Measurements from ENCODE around the gene SNCG.
"Not testable (repeated sequence)": the region's sequence is repeated elsewhere in the genome, so short reads cannot be mapped to it uniquely, and the experiment has no call there.

The SNCG gene

GRCh38 chr10:86945361-86946212 is 12.8 kb upstream of the SNCG start:
- DNase-seq, result no peak

- no peak for DNase-seq
These were observed 11.9 kb upstream of the SNCG start for GRCh38 chr10:86946213-86947155.

- not testable (repeated sequence) for DNase-seq
These were observed 10.6 kb upstream of the SNCG start for GRCh38 chr10:86947806-86948205.

GRCh38 chr10:86950349-86950748 is 8.1 kb upstream of the SNCG start:
- DNase-seq, result no peak

GRCh38 chr10:86951184-86951761 is 7.1 kb upstream of the SNCG start:
- no peak for DNase-seq

- no peak for DNase-seq
These were observed 6.3 kb upstream of the SNCG start for GRCh38 chr10:86952106-86952505.

- not testable (repeated sequence) for DNase-seq
These were observed 5.7 kb upstream of the SNCG start for GRCh38 chr10:86952697-86953096.

- no peak for DNase-seq
These were observed 4.4 kb upstream of the SNCG start for GRCh38 chr10:86953747-86954680.

GRCh38 chr10:86954681-86955500 is 3.5 kb upstream of the SNCG start:
- no peak for DNase-seq

GRCh38 chr10:86955501-86956194 is 2.8 kb upstream of the SNCG start:
- no peak for DNase-seq

- DNase-seq, result no peak
These were observed 2.1 kb upstream of the SNCG start for GRCh38 chr10:86956195-86956847.

GRCh38 chr10:86956848-86957448 is 1.5 kb upstream of the SNCG start:
- no peak for DNase-seq

- no peak for DNase-seq
These were observed 806 bp upstream of the SNCG start, which contains the start of gene MMRN2 for GRCh38 chr10:86957471-86958115. MMRN2 (minus strand) TSS chr10:86957615; CDS start chr10:86957541, 74 bp downstream.

- no peak for DNase-seq
These were observed 720 bp downstream of the SNCG start for GRCh38 chr10:86958901-86959736.

GRCh38 chr10:86959737-86960002 is 1.3 kb downstream of the SNCG start:
- no peak for DNase-seq

GRCh38 chr10:86960003-86960862 is 1.8 kb downstream of the SNCG start:
- DNase-seq, result peak; percentile 50

GRCh38 chr10:86960863-86961434 is 2.5 kb downstream of the SNCG start:
- DNase-seq, result no peak

Measured in central memory CD4-positive, alpha-beta T cell (primary cell).